ENCODE measurements around the gene STRA8.
"Not testable (repeated sequence)": the region's sequence is repeated elsewhere in the genome, so short reads cannot be mapped to it uniquely, and the experiment has no call there.

The STRA8 gene

DNA sequence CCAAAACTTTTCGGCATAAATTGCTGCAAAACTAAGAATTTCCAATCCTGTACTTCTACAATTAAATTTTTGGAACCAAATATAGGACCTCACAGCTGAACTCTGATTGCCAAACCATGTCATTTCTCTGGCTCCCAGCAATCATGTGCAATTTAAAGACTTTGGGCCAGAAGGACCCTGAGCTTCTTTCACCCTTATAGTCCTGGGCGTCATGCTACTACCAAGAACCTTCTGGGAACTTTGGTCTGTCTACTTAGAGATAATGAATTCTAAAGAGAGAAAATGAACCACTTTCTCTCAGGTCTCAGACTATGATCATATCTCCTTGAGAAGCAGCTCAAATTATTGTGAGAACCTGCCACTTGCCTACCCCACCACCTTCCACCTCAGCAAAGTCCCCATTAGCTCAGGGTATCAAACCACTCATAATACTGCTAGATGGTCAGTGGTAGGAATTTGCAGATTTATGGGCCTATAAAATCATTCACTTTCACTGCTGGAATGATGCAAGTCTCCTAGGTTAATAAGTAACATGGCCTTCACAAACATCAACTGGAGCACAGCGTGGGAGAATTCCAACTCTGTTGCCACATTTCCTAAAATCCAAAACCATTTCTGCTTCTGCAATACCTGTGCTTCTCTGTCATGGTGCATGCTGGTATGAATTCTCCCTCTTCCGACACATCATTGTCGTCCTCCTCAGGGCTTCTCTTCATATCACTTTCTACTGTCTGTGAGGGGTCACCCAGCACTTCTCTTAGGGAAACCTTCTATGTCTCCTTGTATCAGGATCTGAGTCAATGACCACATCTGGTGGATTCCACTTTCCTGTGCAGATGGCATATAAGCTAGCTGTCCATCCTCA is 15.8 kb upstream of the STRA8 start:
- Histone ChIP-seq H3K4me3 (ENCODE audit: low read length) (no peak overlapping the region), H3K9me3 (replicated peaks; ENCODE audit: low read length) (no peaks in the 10 kb centered on the region), H3K36me3 (ENCODE audit: insufficient read depth, low read length) (no peaks in the 10 kb centered on the region), H3K4me2 (ENCODE audit: low read length) (no peak overlapping the region), H3K4me1 (ENCODE audit: control insufficient read depth, insufficient read depth, low read length) (no peaks in the 10 kb centered on the region), H3K9ac (ENCODE audit: low read depth, low read length) (no peak overlapping the region), H3K27me3 (ENCODE audit: control insufficient read depth, insufficient read depth, low read length) (no peaks in the 10 kb centered on the region)

DNA sequence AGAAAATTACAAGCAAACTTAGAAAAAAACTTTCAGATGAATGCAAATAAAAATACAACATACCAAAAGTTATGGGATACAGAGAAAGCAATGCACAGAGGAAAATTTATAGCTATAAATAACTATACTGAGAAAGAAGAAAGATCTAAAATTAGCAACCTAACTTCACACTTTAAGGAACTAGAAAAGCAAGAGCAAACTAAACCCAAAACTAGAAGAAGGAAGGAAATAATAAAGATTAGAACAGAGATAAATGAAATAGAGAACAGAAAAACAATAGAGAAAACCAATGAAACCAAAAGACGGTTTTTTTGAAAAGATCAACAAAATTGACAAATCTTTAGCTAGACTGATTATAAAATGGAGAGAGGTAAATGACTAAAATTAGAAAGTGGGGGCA is 9.6 kb upstream of the STRA8 start:
- H3K36me3 ChIP-seq (ENCODE audit: insufficient read depth, low read length): no peaks in the 10 kb centered on the region
- H3K4me2 ChIP-seq (ENCODE audit: low read length): no peak overlapping the region
- no peaks in the 10 kb centered on the region for H3K4me1 ChIP-seq (ENCODE audit: control insufficient read depth, insufficient read depth, low read length)
- no peaks in the 10 kb centered on the region for H3K9me3 ChIP-seq (replicated peaks; ENCODE audit: low read length)
- H3K4me3 ChIP-seq (ENCODE audit: low read length): no peak overlapping the region
- H3K27me3 ChIP-seq (ENCODE audit: control insufficient read depth, insufficient read depth, low read length): peaks cover 12% of the 10 kb centered on the region
- no peak overlapping the region for H3K9ac ChIP-seq (ENCODE audit: low read depth, low read length)

DNA sequence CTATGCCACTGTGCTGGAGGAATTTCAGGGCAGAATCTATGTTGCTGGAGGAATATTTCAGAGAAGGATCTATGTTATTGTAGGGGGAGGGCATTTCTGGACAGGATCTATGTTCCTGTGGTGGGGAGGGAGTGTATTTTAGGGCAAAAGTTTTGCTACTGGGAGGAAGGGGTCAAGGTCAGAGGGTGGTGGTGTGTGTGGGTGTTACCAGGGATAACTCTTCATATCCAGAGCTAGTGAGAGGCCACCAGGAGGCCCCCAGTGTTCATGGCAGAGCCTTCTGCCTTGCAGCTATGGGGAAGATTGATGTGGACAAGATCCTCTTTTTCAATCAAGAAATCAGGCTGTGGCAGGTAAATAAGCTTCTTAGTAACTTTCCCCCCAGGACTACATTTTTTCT is 2.0 kb upstream of the STRA8 start:
- no peaks in the 10 kb centered on the region for H3K4me1 ChIP-seq (ENCODE audit: control insufficient read depth, insufficient read depth, low read length)
- no peak overlapping the region for H3K4me3 ChIP-seq (ENCODE audit: low read length)
- no peaks in the 10 kb centered on the region for H3K27me3 ChIP-seq (ENCODE audit: control insufficient read depth, insufficient read depth, low read length)
- H3K9me3 ChIP-seq (replicated peaks; ENCODE audit: low read length): no peaks in the 10 kb centered on the region
- H3K9ac ChIP-seq (ENCODE audit: low read depth, low read length): no peak overlapping the region
- H3K36me3 ChIP-seq (ENCODE audit: insufficient read depth, low read length): no peaks in the 10 kb centered on the region
- no peak overlapping the region for H3K4me2 ChIP-seq (ENCODE audit: low read length)

DNA sequence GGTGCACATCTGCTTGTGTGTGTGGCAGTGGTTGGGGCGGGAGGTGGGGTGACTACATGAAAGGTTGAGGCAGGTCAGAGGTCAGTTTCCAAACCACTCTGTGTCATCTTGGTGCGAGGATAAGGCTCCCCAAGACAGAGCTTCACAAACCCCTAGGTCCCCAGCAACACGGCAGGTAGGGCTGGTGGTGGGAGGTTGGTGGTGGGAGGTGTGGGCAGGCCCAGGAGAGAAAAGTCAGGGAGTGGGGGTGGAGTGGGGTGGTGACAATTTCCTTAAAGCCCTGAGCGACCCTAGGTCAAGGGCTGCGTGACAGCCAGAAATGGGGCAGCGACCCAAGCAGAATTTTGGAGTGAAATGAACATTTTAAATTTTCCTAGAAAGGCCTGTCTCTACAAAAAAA is 1.6 kb upstream of the STRA8 start:
- Histone ChIP-seq H3K27me3 (ENCODE audit: control insufficient read depth, insufficient read depth, low read length) (no peaks in the 10 kb centered on the region), H3K4me1 (ENCODE audit: control insufficient read depth, insufficient read depth, low read length) (no peaks in the 10 kb centered on the region), H3K36me3 (ENCODE audit: insufficient read depth, low read length) (no peaks in the 10 kb centered on the region), H3K9me3 (replicated peaks; ENCODE audit: low read length) (no peaks in the 10 kb centered on the region), H3K4me3 (ENCODE audit: low read length) (no peak overlapping the region), H3K4me2 (ENCODE audit: low read length) (no peak overlapping the region), H3K9ac (ENCODE audit: low read depth, low read length) (no peak overlapping the region)

DNA sequence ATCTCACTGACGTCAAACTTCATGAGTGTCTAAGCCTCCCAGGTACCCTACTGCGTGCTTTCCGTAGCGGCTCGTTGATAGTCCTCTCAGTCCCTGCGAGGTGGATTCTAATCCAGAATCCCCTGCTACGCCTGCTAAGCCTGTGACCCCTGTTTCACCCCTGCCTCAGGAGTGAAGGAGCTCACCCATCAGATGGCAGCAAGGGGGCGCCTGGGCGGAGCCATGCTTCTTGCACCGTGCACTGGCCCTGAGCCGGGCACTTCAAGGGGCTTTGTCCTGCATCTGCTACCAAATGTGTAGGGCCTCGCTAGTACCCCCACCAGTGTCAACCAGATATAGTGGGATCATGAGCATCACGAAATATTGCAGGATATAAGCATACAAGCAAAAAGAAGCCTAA is 918 bp upstream of the STRA8 start:
- Histone ChIP-seq H3K36me3 (ENCODE audit: insufficient read depth, low read length) (no peaks in the 10 kb centered on the region), H3K9ac (ENCODE audit: low read depth, low read length) (no peak overlapping the region), H3K4me3 (ENCODE audit: low read length) (no peak overlapping the region), H3K9me3 (replicated peaks; ENCODE audit: low read length) (no peaks in the 10 kb centered on the region), H3K4me2 (ENCODE audit: low read length) (no peak overlapping the region), H3K4me1 (ENCODE audit: control insufficient read depth, insufficient read depth, low read length) (no peaks in the 10 kb centered on the region), H3K27me3 (ENCODE audit: control insufficient read depth, insufficient read depth, low read length) (no peaks in the 10 kb centered on the region)

DNA sequence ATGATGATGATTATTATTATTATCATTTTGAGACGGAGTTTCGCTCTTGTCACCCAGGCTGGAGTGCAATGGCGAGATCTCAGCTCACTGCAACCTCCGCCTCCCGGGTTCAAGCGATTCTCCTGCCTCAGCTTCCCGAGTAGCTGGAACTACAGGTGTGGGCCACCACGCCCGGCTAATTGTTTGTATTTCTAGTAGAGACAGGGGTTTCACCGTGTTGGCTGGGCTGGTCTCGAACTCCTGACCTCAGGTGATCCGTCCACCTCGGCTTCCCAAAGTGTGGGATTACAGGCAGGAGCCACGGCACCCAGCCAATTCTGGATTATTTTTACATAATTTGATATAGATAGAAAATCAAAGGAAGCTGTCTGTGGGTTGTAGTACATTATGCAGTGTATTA is 457 bp downstream of the STRA8 start:
- H3K9ac ChIP-seq (ENCODE audit: low read depth, low read length); H3K36me3 ChIP-seq (ENCODE audit: insufficient read depth, low read length); H3K27me3 ChIP-seq (ENCODE audit: control insufficient read depth, insufficient read depth, low read length); H3K4me1 ChIP-seq (ENCODE audit: control insufficient read depth, insufficient read depth, low read length); H3K4me3 ChIP-seq (ENCODE audit: low read length); H3K9me3 ChIP-seq (replicated peaks; ENCODE audit: low read length); H3K4me2 ChIP-seq (ENCODE audit: low read length): not testable (repeated sequence)

DNA sequence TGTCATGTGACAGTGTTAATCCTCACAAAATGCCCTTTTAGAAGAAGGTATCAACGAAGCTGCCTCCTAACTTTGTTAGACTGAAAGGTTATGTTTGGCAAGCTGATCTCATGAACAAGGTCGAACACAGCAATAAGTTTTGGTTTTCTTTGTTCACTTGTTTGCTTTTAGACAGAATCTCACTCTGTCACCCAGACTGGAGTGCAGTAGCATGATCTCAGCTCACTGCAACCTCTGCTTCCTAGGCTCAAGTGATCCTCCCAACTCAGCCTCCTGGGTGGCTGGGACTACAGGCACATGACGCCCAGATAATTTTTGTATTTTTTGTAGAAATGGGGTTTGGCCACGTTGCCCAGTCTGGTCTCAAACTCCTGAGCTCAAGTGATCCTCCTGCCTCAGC is 1.1 kb downstream of the STRA8 start:
- Histone ChIP-seq H3K4me3 (ENCODE audit: low read length) (no peak overlapping the region), H3K4me2 (ENCODE audit: low read length) (no peak overlapping the region)

DNA sequence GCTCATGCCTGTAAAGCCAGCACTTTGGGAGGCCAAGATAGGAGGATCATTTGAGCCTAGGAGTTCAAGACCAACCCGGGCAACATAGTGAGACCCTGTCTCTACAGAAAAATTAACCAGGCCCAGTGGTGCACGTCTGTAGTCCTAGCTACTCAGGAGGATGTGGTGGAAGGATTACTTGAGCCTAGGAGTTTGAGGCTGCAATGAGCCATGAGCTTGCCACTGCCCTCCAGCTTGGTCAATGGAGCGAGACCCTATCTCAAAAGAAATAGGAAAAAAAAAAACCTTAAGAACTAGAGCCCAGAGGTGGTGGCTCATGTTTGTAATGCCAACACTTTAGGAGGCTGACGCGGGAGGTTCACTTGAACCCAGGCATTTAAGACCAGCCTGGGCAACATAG is 2.2 kb downstream of the STRA8 start:
- Histone ChIP-seq H3K4me1 (ENCODE audit: control insufficient read depth, insufficient read depth, low read length) (no peaks in the 10 kb centered on the region), H3K9ac (ENCODE audit: low read depth, low read length) (no peak overlapping the region), H3K36me3 (ENCODE audit: insufficient read depth, low read length) (no peaks in the 10 kb centered on the region), H3K4me3 (ENCODE audit: low read length) (no peak overlapping the region), H3K9me3 (replicated peaks; ENCODE audit: low read length) (no peaks in the 10 kb centered on the region), H3K4me2 (ENCODE audit: low read length) (no peak overlapping the region), H3K27me3 (ENCODE audit: control insufficient read depth, insufficient read depth, low read length) (peaks cover 6% of the 10 kb centered on the region)

More for the DNA sequence above, 1.1 kb downstream of the STRA8 start:
- Histone ChIP-seq H3K9me3 (replicated peaks; ENCODE audit: low read length) (no peaks in the 10 kb centered on the region), H3K9ac (ENCODE audit: low read depth, low read length) (no peak overlapping the region), H3K4me1 (ENCODE audit: control insufficient read depth, insufficient read depth, low read length) (no peaks in the 10 kb centered on the region), H3K27me3 (ENCODE audit: control insufficient read depth, insufficient read depth, low read length) (no peaks in the 10 kb centered on the region), H3K36me3 (ENCODE audit: insufficient read depth, low read length) (no peaks in the 10 kb centered on the region)

DNA sequence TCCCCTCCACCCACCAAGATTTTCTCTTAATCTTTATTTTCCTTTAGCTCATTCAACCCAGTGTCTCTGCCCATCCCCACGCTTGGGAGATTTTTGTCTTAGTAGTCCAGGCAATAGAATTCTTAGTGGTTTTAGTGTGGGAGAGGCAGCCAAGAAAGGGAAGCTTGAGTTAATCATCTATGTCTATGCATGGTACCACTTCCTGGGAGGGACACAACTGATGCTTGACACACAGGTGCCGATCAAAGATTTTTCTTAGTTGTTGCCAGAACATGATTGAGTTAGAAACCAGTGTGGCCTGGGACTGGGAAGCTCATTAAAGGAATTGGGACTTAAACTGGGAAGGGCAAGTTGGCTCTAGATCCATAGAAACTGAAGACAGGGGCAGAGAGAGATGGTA is 3.1 kb downstream of the STRA8 start:
- Histone ChIP-seq H3K9ac (ENCODE audit: low read depth, low read length) (no peak overlapping the region), H3K4me2 (ENCODE audit: low read length) (no peak overlapping the region), H3K4me3 (ENCODE audit: low read length) (no peak overlapping the region), H3K36me3 (ENCODE audit: insufficient read depth, low read length) (no peaks in the 10 kb centered on the region), H3K27me3 (ENCODE audit: control insufficient read depth, insufficient read depth, low read length) (peaks cover 15% of the 10 kb centered on the region), H3K4me1 (ENCODE audit: control insufficient read depth, insufficient read depth, low read length) (no peaks in the 10 kb centered on the region), H3K9me3 (replicated peaks; ENCODE audit: low read length) (no peaks in the 10 kb centered on the region)

DNA sequence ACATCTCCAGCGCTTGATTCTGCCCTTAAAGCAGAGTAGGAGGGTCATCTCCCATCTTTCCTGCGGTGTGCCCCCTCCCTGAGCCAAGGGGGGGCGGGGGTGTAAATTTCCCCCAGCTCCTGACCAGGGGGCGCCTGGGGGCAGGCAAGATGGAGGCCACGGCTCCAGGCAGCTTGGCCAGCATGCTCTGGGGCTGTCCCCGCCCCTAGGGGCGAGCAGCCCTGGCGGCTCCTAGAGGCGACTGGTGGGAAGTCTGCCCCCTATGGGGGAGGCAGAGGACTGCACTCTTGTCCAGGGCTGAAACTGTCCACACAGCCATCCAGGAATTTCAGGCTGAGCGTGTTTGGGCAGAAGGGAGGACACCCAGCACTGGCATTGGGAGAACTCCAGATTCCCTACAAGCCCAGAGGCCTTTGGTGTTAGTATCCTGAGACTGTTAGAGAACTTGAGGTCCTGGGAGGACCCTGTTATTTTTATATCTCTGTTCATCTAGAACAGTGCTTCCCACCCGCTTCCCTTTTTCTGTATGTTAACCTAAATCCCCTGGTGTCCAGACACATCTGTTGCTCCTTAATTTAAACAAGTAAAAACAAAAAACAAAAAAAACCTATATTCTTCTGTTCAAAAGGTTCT is 4.6 kb downstream of the STRA8 start:
- Histone ChIP-seq H3K9ac (ENCODE audit: low read depth, low read length) (no peak overlapping the region), H3K27me3 (ENCODE audit: control insufficient read depth, insufficient read depth, low read length) (peaks cover 26% of the 10 kb centered on the region)

DNA sequence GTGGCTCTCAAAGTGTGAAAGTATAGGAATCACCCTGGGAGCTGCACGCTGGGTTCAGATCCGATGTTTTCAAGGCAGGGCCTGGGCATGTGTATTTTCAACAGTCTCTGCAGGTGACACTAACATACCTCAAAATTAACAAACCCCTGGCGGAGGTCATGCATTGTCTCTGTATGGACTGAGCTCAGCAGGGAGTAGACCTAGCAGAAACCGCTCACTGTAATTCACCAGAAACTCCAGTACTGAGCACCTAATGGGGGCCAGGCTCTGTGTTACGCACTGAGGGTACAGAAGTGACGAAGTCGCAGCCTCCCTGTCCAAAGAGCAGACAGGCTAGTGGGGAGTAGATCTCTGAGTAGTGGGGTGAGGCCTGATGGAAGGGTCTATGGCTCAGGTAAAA is 5.6 kb downstream of the STRA8 start:
- Histone ChIP-seq H3K36me3 (ENCODE audit: insufficient read depth, low read length) (no peaks in the 10 kb centered on the region), H3K27me3 (ENCODE audit: control insufficient read depth, insufficient read depth, low read length) (peaks cover 35% of the 10 kb centered on the region), H3K4me2 (ENCODE audit: low read length) (no peak overlapping the region), H3K9ac (ENCODE audit: low read depth, low read length) (no peak overlapping the region), H3K4me3 (ENCODE audit: low read length) (no peak overlapping the region), H3K9me3 (replicated peaks; ENCODE audit: low read length) (no peaks in the 10 kb centered on the region), H3K4me1 (ENCODE audit: control insufficient read depth, insufficient read depth, low read length) (no peaks in the 10 kb centered on the region)

More for the DNA sequence above, 4.6 kb downstream of the STRA8 start:
- Histone ChIP-seq H3K4me2 (ENCODE audit: low read length) (no peak overlapping the region), H3K4me3 (ENCODE audit: low read length) (no peak overlapping the region), H3K4me1 (ENCODE audit: control insufficient read depth, insufficient read depth, low read length) (no peaks in the 10 kb centered on the region), H3K9me3 (replicated peaks; ENCODE audit: low read length) (no peaks in the 10 kb centered on the region), H3K36me3 (ENCODE audit: insufficient read depth, low read length) (no peaks in the 10 kb centered on the region)

DNA sequence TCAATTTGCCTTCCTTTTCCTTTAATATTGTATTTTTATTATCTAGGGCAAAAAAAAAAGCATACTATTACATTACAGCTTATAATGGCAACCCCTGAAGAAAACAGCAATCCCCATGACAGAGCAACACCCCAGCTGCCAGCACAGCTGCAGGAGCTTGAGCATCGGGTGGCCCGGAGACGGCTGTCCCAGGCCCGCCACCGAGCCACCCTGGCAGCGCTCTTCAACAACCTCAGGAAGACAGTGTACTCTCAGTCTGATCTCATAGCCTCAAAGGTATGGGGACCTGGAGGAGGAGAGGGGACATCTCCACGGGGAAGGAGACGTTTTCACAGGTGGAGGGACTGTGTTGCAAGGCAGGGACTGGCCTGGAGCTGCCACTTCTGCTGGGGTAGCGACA is 6.8 kb downstream of the STRA8 start:
- H3K9me3 ChIP-seq (replicated peaks; ENCODE audit: low read length): no peaks in the 10 kb centered on the region
- no peak overlapping the region for H3K4me2 ChIP-seq (ENCODE audit: low read length)
- H3K4me1 ChIP-seq (ENCODE audit: control insufficient read depth, insufficient read depth, low read length): no peaks in the 10 kb centered on the region
- no peaks in the 10 kb centered on the region for H3K36me3 ChIP-seq (ENCODE audit: insufficient read depth, low read length)
- no peak overlapping the region for H3K4me3 ChIP-seq (ENCODE audit: low read length)
- peaks cover 45% of the 10 kb centered on the region for H3K27me3 ChIP-seq (ENCODE audit: control insufficient read depth, insufficient read depth, low read length)
- no peak overlapping the region for H3K9ac ChIP-seq (ENCODE audit: low read depth, low read length)

All from skeletal muscle satellite cell (primary cell).